RWPE1 (cell line): ENCODE results near the gene CDH6.

ENCODE experiments used
- CTCF ChIA-PET: fragments of 350-600 bp; sonication (Branson Sonifier 250); formaldehyde crosslinking; extraction: SDS; loops from one replicate; lab custom pipeline; 2021; lab: Yijun Ruan, JAX
- POLR2A ChIA-PET: fragments of 400-600 bp; formaldehyde crosslinking; extraction: SDS; loops from one replicate; lab custom pipeline; 2020; ENCODE audit warnings: antibody characterized with exemption; ENCODE audit not compliant: low non-redundant PET; lab: Yijun Ruan, JAX
- DNase-seq: peaks from one replicate; pipeline ENCODE4 v3.0.0; 2012; ENCODE audit warnings: low spot score
- H3K27ac ChIP-seq: fragments of 450-650 bp; 2 replicates; pipeline ENCODE4 v1.5.1; 2017
- TF ChIP-seq, protein P1 (sequence below): fragments of 450-650 bp; conservative IDR thresholded peaks from 2 replicates; pipeline ENCODE4 v1.5.1; 2017; ENCODE audit warnings: low read depth, mild to moderate bottlenecking

The CDH6 gene

GRCh38 chr5:31181376-31181987 lies 12.0 kb upstream of the CDH6 start:
- ChIA-PET CTCF (interaction anchor here (0.7 kb wide), 1 partner anchor 16 kb away, joined by 3 read pairs; no protein-coding TSS in a partner anchor), POLR2A (no interaction called here)
- DNase-seq, result no peak
- TF ChIP-seq, protein P1, sequence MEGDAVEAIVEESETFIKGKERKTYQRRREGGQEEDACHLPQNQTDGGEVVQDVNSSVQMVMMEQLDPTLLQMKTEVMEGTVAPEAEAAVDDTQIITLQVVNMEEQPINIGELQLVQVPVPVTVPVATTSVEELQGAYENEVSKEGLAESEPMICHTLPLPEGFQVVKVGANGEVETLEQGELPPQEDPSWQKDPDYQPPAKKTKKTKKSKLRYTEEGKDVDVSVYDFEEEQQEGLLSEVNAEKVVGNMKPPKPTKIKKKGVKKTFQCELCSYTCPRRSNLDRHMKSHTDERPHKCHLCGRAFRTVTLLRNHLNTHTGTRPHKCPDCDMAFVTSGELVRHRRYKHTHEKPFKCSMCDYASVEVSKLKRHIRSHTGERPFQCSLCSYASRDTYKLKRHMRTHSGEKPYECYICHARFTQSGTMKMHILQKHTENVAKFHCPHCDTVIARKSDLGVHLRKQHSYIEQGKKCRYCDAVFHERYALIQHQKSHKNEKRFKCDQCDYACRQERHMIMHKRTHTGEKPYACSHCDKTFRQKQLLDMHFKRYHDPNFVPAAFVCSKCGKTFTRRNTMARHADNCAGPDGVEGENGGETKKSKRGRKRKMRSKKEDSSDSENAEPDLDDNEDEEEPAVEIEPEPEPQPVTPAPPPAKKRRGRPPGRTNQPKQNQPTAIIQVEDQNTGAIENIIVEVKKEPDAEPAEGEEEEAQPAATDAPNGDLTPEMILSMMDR, result no peak
- H3K27ac ChIP-seq, result no peak overlapping the region

- no peak for DNase-seq
- H3K27ac ChIP-seq, result no peak overlapping the region
- TF ChIP-seq, protein P1, result no peak
- ChIA-PET POLR2A (no interaction called here), CTCF (no interaction called here)
Measured at GRCh38 chr5:31182136-31182535, 11.3 kb upstream of the CDH6 start.

DNA sequence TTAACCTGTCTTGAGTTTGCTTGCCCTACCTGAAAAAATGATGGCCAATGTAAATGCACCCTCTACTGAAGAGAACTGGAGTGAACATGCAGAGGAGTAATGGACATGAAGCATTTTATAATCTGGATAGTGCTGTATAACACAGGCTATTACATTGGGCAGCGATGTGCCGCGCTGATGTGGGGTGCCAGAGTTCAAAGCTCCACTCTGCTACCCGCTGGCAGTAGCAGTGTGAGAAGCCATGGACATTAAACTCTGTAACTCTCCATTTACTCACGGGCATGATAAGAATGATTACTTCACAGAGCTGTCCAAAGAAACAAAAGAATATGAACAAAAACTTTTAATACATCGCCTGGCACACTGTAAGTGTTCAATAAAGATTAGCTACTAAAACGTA lies 7.5 kb upstream of the CDH6 start:
- TF ChIP-seq, protein P1, result no peak
- ChIA-PET POLR2A (no interaction called here), CTCF (interaction anchor here (0.6 to 1.3 kb wide), 8 partner anchors 9 to 1324 kb away, joined by 3 to 4 read pairs (median 3); no protein-coding TSS in a partner anchor)

GRCh38 chr5:31186672-31187267 lies 6.7 kb upstream of the CDH6 start:
- TF ChIP-seq, protein P1, result peak; percentile 91
- peak; percentile 29 for DNase-seq
- H3K27ac ChIP-seq, result no peak overlapping the region
- ChIA-PET POLR2A (no interaction called here), CTCF (interaction anchor here (0.6 to 1.3 kb wide), 11 partner anchors 10 to 1325 kb away, joined by 3 to 6 read pairs (median 3); no protein-coding TSS in a partner anchor)

More for the DNA sequence above, 7.5 kb upstream of the CDH6 start:
- no peak overlapping the region for H3K27ac ChIP-seq
- DNase-seq, result no peak

DNA sequence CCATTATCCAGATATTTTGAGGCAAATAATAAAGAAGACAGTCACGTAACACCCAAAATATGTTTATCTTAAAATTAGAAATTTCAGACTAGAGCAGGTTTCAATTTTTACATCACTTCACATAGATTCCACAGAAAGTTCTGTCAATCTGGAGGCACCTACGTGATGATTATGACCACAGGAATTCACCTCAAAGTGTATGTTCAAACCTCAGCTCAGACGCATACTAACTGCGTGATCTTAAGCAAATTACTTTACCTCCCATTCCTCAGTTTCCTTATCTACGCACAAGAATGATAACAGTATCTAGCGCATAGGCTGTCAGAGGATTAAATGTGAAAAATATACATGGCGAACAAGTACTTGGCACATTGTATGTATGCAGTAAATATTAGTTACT lies 5.9 kb upstream of the CDH6 start:
- TF ChIP-seq, protein P1, result no peak
- ChIA-PET CTCF (interaction anchor here (0.6 to 1.3 kb wide), 2 partner anchors 26 to 1031 kb away, joined by 4 read pairs; no protein-coding TSS in a partner anchor), POLR2A (no interaction called here)
- no peak for DNase-seq
- H3K27ac ChIP-seq, result no peak overlapping the region

GRCh38 chr5:31192442-31192841 lies 1.0 kb upstream of the CDH6 start:
- H3K27ac ChIP-seq, result no peak overlapping the region
- no peak for DNase-seq
- ChIA-PET POLR2A (no interaction called here), CTCF (no interaction called here)
- TF ChIP-seq, protein P1, result no peak
